Endothelial cell of umbilical vein (primary cell): Measurements from ENCODE around the gene SH3TC1.

ENCODE experiments used
- FOS ChIP-seq: IDR thresholded peaks from 2 replicates; pipeline ENCODE4 v1.6.1; 2011; ENCODE audit warnings: mild to moderate bottlenecking, low read length, moderate library complexity, borderline replicate concordance; ENCODE audit not compliant: insufficient read depth
- POLR2A ChIP-seq: IDR thresholded peaks from 2 replicates; pipeline ENCODE4 v1.6.1; 2012; ENCODE audit warnings: low read depth, mild to moderate bottlenecking, control low read depth, low read length
- POLR2AphosphoS5 ChIP-seq: IDR thresholded peaks from 2 replicates; pipeline ENCODE4 v1.6.1; 2012; ENCODE audit warnings: low read depth, mild to moderate bottlenecking, control low read depth, low read length, moderate library complexity; ENCODE audit not compliant: insufficient read depth
- TF ChIP-seq, protein P1 (sequence below), 2 donors: IDR thresholded peaks; 1 replicate in 1 of 2; 2 replicates in 1 of 2; pipeline ENCODE4 v1.5.1; 2011; ENCODE audit warnings: low read length in 2 of 2, mild to moderate bottlenecking in 2 of 2, moderate library complexity in 2 of 2, control low read depth in 1 of 2, inconsistent platforms in 1 of 2, low read depth in 1 of 2; ENCODE audit not compliant: insufficient read depth in 1 of 2; ENCODE audit errors: extremely low read depth in 1 of 2
- TF ChIP-seq, protein P2 (sequence below): IDR thresholded peaks from 2 replicates; pipeline ENCODE4 v1.6.1; 2011; ENCODE audit not compliant: insufficient read depth, insufficient read length

DNA sequence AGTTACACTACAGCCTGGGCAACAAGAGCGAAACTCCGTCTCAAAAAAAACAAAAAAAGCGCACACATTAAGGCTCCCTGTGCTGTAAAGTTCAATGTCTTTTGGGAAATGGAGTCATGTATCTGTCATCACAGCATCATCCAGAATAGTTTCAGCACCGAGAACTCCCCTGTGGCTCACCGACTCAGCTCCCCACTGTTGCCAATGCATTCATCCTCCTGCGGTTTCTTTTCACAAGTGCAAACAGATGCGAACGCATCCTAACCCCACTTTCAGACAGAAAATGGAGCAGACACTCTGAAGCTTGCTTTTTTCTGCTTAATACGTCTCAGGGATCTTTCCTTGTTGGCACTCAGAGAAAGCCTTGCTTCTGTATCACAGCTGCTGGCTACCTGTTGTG, 13.8 kb upstream of the SH3TC1 start:
- TF ChIP-seq, protein P1, sequence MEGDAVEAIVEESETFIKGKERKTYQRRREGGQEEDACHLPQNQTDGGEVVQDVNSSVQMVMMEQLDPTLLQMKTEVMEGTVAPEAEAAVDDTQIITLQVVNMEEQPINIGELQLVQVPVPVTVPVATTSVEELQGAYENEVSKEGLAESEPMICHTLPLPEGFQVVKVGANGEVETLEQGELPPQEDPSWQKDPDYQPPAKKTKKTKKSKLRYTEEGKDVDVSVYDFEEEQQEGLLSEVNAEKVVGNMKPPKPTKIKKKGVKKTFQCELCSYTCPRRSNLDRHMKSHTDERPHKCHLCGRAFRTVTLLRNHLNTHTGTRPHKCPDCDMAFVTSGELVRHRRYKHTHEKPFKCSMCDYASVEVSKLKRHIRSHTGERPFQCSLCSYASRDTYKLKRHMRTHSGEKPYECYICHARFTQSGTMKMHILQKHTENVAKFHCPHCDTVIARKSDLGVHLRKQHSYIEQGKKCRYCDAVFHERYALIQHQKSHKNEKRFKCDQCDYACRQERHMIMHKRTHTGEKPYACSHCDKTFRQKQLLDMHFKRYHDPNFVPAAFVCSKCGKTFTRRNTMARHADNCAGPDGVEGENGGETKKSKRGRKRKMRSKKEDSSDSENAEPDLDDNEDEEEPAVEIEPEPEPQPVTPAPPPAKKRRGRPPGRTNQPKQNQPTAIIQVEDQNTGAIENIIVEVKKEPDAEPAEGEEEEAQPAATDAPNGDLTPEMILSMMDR (IDR thresholded peaks at IDR 0.05; ENCODE audit: extremely low read depth in 1 of 2, insufficient read depth in 1 of 2, low read depth in 1 of 2, low read length in 2 of 2), result no peak
- no peak for TF ChIP-seq FOS
- TF ChIP-seq, protein P2, sequence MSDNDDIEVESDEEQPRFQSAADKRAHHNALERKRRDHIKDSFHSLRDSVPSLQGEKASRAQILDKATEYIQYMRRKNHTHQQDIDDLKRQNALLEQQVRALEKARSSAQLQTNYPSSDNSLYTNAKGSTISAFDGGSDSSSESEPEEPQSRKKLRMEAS, result no peak
- no peak for TF ChIP-seq POLR2A
- no peak for TF ChIP-seq POLR2AphosphoS5
